NAMALWA (cell line): Measurements from ENCODE around the gene CSPG5.

Experiments used
- DNase-seq: peaks from one replicate; pipeline ENCODE4 v3.0.0-alpha.2; 2015; ENCODE audit warnings: low spot score

CSPG5 gene

DNA sequence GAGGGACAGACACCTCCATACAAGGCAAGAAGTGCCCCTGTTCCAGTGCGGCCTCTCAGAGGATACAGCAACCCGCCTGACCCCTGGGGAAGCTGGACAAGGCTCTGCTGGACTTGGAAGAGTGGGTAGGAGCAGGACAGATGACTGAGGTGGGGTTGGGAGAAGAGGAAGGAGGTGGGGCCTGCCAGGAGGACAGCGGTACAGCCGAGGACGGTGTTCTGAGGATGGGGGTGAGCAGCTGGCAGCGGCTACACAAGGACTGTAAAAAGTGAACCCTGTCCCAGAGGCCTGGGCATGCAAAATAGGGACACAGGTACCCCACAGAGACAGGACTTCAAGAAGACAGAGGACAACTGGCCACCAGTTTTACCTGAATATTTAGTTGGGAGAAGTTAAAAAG is 41.7 kb downstream of the CSPG5 start:
- no peak for DNase-seq

DNA sequence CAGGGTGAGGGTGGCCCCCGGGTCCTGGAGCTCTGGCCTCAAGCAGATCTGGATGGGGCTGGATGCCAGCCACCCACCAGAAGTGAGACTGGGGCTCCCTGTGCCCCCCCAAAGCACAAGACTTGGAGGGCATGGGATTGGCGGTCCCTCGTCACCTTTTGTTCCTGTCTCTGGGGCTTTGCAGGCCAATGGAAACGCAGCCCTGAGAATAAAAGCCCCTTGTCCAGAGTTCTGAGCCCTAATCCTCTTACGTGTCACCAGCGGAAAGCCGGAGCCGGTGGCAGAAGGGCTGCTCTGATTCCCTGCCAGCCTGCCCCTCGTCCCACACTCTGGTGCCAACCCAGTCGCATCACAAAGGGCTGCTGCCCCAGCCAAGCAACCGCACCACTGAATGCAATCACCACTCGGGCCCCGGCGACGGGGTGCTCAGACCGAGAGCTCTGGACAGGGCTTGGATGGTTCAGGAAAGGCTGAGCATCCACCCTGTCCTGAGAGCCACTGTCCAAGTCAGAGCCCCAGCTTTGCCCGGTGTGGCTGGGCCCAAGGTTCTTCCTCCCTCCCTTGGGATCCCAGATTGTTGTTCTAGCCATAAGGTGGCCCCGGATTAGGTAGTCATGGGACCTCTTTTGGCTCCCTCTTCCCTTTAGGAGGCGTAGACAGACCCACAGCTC is 42.3 kb downstream of the CSPG5 start:
- DNase-seq, result no peak

DNA sequence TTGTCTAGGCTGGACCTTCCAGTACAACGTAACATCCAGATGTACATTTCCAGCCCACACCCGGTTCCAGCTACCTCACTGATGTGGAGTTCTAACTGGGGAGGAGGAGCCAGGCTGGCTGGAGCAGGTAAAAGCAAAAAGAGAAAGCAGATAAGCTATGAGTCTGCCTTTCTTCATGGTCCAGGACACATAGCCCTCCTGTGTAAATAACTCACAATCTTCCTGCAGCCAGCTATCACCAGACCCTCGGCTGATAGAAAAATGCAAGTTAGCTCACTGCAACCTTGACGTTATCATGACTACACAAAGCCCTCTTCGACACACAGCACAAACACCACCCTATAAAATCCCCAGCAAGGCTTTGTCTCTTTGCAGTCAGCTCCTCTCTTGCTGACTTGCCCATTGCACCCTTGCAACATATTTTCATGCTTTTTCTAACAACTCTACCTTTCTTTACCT is 44.6 kb downstream of the CSPG5 start:
- no peak for DNase-seq

DNA sequence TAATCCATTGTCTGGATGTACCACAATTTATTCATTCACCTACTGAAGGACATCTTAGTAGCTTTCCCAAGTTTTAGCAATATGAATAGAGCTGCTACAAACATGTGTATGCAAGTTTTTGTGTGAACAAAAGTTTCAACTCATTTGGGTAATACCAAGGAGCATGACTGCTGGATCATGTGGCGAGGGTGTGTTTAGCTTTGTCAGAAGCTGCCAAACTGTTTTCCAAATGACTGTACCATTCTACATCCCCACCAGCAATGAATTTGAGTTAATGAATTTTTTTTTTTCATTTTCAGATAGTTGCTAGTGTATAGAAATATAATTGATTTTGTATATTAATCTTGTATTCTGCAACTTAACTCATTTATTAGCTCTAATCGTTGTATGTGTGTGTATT is 45.2 kb downstream of the CSPG5 start:
- DNase-seq, result no peak

DNA sequence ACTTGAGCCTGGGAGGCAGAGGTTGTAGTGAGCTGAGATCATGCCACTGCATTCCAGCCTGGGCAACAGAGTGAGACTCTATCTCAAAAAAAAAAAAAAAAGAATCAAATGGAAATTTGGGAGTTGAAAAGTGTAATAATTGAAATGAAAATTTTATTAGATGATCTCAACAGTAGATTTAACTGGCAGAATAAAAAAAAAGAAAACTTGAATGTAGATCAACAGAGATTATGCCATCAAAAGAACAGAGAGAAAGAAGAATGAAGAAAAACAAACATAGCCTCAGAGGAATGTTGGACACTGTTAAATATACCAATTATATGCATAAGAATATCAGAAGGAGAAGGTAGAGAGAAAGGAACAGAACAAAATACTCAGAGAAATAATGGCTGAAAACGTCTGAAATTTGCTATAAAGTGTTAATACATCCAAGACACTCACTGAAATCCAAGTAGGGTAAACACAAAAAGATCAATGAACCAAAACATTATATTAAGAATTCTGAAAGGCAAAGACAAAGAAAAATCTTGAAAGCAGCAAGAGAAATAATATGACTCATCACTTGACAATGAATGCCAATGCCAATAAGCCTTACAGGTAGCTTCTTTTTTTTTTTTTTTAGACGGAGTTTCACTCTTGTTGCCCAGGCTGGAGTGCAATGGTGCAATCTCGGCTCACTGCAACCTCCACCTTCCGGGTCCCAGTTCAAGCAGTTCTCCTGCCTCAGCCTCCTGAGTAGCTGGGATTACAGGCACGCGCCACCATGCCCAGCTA is 50.5 kb downstream of the CSPG5 start:
- DNase-seq, result no peak

DNA sequence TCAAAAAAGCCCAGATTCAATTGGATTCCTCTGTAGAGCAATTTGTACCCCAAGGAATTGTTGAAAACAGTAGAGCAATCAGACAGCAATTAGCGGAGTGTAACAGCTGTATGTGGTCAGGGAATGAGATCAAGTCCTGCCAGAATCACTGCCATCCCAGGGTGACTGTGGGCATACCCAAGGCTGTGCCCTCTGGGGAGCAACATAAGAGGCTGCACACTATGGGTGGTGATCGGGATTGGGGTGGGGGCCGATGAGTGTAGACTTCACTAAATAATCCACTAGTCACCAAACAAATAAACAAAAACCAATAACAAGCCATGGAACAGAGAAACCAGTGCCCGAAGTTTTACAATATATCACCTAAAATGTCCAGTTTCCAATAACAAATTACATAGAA is 53.0 kb downstream of the CSPG5 start:
- no peak for DNase-seq

DNA sequence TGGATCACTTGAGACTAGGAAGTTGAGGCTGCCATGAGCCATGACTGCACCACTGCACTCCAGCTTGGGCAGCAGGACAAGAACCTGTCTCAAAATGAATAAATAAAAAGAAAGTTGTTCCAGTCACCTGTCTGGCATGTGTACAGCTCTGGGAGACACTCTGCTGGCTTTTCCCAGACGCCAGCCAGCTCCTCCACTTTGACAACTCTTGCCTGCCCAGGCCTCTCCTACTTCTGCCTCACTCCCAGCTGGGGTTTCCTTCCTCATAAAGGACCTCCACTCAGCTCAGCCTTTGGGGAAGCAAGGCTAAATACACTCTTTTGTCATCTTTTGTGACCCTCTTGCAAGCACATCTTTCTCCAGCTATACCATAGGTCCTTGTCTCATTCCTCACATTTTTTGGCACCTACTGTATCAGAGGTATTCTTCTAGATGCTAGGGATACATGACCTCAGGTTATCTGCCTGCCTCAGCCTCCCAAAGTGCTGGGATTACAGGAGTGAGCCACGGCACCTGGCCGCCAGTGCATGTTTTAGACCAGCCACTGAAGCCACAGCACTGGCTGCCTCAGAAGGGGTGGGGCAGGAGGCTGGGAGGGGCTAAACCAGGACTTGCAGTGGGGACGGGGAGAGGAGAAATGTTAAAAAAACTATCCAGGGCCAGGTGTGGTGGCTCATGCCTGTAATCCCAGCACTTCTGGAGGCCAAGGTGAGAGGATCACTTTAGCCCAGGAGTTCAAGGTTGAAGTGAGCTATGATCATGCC is 55.2 kb downstream of the CSPG5 start:
- no peak for DNase-seq

DNA sequence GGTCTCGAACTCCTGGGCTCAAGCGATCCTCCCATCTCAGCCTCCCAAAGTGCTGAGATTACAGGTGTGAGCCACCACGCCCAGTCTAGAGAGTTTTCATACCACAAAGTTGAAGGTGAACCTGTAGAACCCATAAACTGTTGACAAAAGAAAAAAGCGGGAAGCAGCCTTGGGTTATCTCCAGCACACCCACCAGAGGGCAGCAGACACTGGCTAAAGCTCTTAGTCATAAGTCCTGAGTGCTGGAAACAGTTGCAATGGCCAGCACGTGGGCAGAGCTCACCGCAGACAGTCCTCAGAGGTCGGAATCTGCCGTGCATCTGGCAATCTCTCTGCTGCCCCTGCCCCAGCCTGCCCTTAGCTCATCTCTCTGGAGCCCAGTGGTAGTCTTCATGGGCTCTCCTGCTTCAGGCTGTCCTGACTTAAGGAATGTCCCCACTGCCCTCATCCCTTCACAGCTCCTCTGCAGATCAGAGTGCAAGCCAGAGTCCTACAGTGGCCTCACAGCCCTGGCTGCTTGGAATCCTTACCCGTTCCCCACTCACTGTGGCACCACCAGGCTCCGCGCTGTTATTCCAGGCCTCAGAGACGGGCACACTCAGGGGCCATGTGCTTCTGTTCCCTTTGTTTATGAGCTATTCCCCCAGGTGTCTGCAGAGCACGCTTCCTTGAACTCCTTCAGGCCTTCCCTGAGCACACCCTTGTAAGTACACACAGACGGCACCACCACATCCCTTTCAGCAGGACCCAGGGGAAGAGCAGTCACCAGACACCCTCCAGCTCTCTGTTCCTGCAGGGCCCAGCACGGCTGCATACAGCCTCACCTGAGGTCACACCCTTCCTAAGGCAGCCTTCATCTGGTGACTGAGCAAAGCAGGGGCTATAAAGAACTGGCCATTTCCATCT is 56.3 kb downstream of the CSPG5 start:
- peak; percentile 80 for DNase-seq

DNA sequence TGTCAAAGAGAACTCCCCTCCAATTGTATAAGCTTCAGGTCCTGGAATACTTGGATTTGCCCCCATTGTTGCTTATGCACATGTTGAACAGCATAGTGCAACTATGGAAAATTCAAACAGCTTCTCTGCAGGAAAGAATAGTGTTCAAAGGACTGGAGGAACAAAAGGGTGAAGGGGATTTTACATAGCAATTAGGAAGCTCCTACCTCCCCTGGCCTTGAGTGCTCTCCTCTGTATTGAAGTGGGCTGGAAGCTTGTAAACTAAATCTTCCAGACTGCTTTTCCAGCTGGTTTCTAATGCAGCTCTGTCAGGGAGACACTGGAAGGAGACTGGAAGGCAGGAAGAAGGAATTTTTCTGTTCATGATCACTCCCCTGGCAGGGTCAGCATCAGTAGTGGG is 57.9 kb downstream of the CSPG5 start:
- DNase-seq, result no peak

DNA sequence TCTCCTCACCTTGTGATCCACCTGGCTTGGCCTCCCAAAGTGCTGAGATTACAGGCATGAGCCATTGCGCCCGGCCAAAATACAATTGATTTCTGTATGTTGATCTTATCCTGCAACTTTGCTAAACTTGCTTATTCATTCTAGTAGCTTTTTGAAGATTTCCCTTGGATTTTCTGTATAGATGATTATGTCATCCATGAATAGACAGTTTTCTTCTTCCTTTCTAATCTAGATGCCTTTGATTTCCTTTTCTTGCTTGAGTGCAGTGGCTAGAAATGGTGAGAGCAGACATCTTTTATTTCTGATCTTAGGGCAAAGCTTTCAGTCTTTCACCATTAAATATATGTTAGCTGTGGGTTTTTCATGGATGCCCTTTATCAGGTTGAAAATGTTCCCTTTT is 60.7 kb downstream of the CSPG5 start:
- DNase-seq, result no peak

DNA sequence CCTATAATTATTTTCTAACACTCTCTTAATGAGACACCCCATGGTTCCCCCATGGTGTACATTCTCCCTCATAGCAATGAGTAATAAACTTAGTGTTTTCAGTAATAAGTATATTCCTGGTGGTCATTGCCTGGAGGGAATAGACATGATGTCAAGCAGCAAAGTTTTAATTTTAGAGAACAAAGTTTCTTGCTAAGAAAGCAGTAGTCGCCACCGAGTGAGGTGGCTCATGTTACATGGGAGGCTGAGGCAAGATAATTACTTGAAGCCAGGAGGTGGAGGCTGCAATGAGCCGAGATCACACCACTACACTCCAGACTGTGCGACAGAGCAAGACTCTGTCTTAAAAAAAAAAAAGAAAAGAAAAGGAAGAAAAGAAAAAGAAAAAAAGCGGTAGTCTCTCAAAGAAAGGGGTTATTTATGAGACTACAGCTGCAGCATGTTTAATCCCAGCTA is 62.8 kb downstream of the CSPG5 start:
- DNase-seq, result no peak

DNA sequence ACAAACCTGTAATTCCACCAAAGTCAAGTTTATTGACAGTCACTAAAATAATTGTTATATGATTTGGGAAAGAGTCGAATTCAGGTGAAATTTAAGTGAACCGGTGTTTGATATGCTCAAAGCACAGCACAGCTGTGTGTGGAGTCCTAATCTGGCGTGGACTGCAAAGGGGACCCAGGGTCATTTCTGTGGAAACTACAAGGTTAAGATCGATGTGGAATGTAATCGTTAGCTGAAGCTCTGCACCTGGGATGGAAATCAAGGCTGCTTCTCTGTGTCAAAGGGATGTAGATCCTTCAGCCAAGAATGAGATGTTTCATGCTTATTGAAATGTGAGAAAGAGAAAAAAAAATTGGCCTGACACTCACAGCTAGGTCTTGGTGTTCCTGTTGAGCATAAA is 63.6 kb downstream of the CSPG5 start:
- DNase-seq, result no peak

DNA sequence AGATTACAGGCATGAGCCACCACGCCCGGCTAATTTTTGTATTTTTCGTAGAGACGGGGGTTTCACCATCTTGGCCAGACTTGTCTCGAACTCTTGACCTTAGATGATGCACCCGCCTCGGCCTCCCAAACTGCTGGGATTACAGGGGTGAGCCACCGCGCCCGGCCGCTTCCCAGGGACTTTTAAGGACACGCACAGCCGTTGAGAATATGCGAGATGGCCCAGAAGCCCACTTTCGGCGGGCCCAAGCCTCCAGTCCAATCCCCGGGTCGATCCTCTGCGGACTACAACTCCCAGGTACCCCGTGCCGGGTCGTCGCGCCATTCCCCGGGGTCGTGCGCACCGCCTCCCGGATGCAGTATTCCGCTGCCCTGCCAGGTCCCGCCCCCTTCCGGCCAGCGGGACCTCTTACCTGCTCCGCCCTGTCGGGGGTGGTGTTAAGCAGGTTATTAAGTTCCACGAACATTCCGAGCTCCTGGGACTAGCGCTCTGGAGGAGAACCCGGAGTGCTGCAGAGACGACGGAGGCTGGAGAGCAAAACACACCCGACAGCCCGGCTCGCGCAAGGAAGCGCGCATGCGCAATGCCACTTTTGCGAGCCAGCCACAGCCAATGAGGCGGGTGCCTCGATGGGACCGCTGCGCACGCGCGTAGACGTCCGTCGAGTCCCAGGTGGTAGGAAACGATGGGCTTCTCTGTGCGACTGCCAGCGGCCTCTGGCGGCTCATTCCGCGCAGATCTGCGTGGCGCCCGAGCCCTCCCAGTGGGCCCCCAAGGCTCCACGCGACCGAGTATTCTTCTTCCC is 65.3 kb downstream of the CSPG5 start, which contains the start of gene ELP6:
TSS of gene ELP6 (minus strand) at position 588 of the 805 bp plus-strand sequence. CDS start at position 466, 122 bp downstream.
- DNase-seq, result peak; percentile 94

DNA sequence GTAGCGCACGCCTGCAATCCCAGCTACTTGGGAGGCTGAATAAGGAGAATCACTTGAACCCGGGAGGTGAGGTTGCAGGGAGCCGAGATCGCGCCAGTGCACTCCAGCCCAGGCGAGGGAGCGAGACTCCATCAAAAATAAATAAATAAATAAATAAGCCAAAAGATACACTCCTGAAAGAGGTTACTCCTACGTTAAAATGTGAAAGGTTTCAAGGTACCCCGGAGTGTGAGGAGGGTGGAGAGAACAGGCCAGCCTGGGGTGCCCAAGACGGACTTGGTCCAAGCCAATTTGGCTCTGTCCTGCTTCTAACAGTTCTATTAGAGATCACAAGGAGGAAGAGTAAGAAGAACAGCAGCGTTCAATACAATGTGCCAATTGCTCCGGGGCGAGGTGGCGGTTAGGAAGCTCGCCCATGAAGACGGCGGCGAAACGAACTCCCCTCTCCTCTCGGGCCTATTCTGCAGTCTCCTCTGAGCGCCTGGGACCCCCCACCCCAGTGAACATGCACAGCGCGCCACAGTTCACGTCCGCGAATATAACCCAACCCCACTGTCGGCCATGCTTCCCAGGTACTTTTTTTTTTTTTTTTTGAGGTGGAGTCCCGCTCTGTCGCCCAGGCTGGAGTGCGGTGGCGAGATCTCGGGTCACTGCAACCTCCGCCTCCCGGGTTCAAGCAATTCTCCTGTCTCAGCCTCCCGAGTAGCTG is 66.1 kb downstream of the CSPG5 start:
- peak; percentile 29 for DNase-seq
